ENCODE results near the gene OPTN. TPM values are rescaled to one million over a fixed set of nuclear protein-coding genes. Genes with fewer than 3 reads are reported as not detected.
"Not testable (repeated sequence)": the region's sequence is repeated elsewhere in the genome, so short reads cannot be mapped to it uniquely, and the experiment has no call there.

The OPTN gene
- total and polyA plus RNA-seq, 5 donors = 74.1 to 121 (median 106) TPM

DNA sequence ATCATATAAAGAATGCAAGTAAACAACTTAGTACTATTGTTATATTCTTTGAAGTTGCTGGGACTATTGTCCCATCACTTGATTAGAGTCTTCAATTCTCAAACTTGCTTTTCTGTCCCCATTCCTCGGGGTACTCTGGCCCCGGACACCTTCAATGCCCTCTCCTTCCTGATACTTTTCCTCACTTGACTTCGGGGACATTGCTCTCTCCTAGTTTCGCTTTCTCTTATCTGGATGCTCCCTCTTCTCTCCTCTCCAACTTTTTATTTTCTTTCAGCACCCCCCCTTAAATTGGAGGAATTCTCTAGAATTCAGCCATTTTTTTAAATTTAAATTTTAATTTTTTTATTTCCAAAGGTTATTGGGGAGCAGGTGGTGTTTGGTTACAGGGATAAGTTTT is 10.6 kb upstream of the OPTN start:
- no peaks in the 10 kb centered on the region for H3K27me3 ChIP-seq (ENCODE audit: control insufficient read depth, insufficient read depth)
- H3K9me3 ChIP-seq (ENCODE audit: control insufficient read depth, low read length) = no peaks in the 10 kb centered on the region
- no peak overlapping the region for H3K4me3 ChIP-seq (ENCODE audit: low read length)
- ATAC-seq (no peak), DNase-seq (no peak)
- intact Hi-C loops (cut with DNase I) = no loop called here
- H3K4me1 ChIP-seq (ENCODE audit: control insufficient read depth, insufficient read depth, low read length) = no peaks in the 10 kb centered on the region
- no peak overlapping the region for H3K27ac ChIP-seq (ENCODE audit: low read length)
- WGBS = 74% methylated on average over 4 of the region's 4 CpGs

- Histone ChIP-seq H3K4me1 (ENCODE audit: control insufficient read depth, insufficient read depth, low read length) (no peaks in the 10 kb centered on the region), H3K4me3 (ENCODE audit: low read length) (no peak overlapping the region), H3K27me3 (ENCODE audit: control insufficient read depth, insufficient read depth) (no peaks in the 10 kb centered on the region), H3K27ac (ENCODE audit: low read length) (no peak overlapping the region), H3K9me3 (ENCODE audit: control insufficient read depth, low read length) (no peaks in the 10 kb centered on the region)
- DNase-seq (no peak), ATAC-seq (no peak)
- intact Hi-C loops (cut with DNase I) = no loop called here
- 93% methylated on average over 2 of the region's 2 CpGs for WGBS
Measured at GRCh38 chr10:13090289-13090688, 9.7 kb upstream of the OPTN start.

DNA sequence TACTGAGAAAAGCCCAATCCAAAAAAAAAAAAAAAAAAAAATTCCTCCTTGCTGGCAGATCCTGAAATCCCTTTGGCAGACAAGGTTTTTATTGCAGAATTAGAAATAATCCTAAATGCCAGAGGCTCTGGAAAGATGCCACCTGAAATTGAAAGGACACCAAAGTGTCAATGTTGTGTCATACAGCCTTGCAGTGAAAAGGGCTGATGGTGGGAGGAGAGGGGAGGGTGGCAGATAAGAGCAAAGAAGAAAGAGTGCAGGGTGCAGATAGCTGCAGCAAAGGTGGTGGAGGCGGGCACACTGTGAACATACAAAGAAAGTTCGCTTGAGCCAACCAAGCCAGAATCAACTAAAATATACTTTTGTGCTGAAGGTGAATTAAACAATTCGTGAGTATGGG is 8.2 kb upstream of the OPTN start:
- intact Hi-C loops (cut with DNase I) = no loop called here
- no peak for DNase-seq
- WGBS = 66% methylated on average over 3 of the region's 3 CpGs
- Histone ChIP-seq H3K4me1 (ENCODE audit: control insufficient read depth, insufficient read depth, low read length) (no peaks in the 10 kb centered on the region), H3K4me3 (ENCODE audit: low read length) (no peak overlapping the region), H3K27me3 (ENCODE audit: control insufficient read depth, insufficient read depth) (no peaks in the 10 kb centered on the region), H3K9me3 (ENCODE audit: control insufficient read depth, low read length) (no peaks in the 10 kb centered on the region), H3K27ac (ENCODE audit: low read length) (no peak overlapping the region)
- peak in 1 of 2 donors; percentile 70 for ATAC-seq

DNA sequence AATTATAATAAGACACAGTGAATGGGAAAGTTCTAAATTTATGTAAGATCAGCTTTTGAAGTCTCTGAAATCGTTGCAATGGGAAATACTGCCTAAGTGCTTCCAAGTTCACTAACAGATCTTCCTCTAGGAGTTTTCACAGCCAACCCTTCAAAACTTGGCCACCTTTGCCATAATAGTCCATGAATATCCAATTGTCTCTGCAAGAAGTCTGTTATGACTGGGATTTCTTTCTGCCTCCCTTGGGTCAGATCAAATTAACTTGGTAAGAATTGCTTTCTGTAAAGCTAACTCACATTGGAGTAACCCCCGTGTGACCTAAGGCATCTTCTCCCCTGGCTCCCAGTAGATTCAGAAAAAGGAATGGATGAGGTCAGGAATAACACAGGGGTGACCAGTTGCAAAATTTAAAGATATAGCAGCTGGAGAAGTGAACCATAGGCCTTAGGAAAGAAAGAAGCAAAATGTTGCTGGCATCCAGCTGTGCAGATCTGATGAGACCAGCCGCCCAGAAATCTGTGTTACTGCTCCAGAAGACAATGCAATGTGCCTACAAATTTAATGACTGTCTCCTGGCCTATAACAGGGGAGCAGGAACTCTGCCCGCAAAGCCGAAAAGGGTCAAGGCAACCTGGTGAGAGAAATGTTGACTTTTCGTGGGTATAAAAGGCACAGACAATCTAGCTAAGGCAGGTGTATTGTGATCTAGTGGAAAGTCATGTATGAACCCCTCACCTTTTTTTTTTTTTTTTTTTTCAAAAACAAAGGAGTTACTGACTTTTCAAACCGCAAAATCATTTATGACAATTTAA is 7.5 kb upstream of the OPTN start:
- intact Hi-C loops (cut with DNase I) = no loop called here
- DNase-seq (no peak), ATAC-seq (peak; percentile 55 to 59)
- Histone ChIP-seq H3K9me3 (ENCODE audit: control insufficient read depth, low read length) (no peaks in the 10 kb centered on the region), H3K27me3 (ENCODE audit: control insufficient read depth, insufficient read depth) (no peaks in the 10 kb centered on the region), H3K27ac (ENCODE audit: low read length) (no peak overlapping the region), H3K4me1 (ENCODE audit: control insufficient read depth, insufficient read depth, low read length) (no peaks in the 10 kb centered on the region), H3K4me3 (ENCODE audit: low read length) (no peak overlapping the region)
- 73% methylated on average over 7 of the region's 7 CpGs for WGBS

GRCh38 chr10:13094082-13094481 is 5.9 kb upstream of the OPTN start:
- ATAC-seq; H3K4me3 ChIP-seq (ENCODE audit: low read length); H3K27ac ChIP-seq (ENCODE audit: low read length); H3K27me3 ChIP-seq (ENCODE audit: control insufficient read depth, insufficient read depth); DNase-seq; intact Hi-C loops (cut with DNase I); H3K4me1 ChIP-seq (ENCODE audit: control insufficient read depth, insufficient read depth, low read length); H3K9me3 ChIP-seq (ENCODE audit: control insufficient read depth, low read length): not testable (repeated sequence)
- 98% methylated on average over 4 of the region's 4 CpGs for WGBS

- ATAC-seq (no peak), DNase-seq (no peak)
- Histone ChIP-seq H3K4me3 (ENCODE audit: low read length) (no peak overlapping the region), H3K27me3 (ENCODE audit: control insufficient read depth, insufficient read depth) (no peaks in the 10 kb centered on the region), H3K9me3 (ENCODE audit: control insufficient read depth, low read length) (no peaks in the 10 kb centered on the region), H3K27ac (ENCODE audit: low read length) (no peak overlapping the region), H3K4me1 (ENCODE audit: control insufficient read depth, insufficient read depth, low read length) (peaks cover 2% of the 10 kb centered on the region)
- WGBS = 76% methylated on average over 3 of the region's 3 CpGs
- intact Hi-C loops (cut with DNase I) = no loop called here
Measured at GRCh38 chr10:13095094-13095493, 4.9 kb upstream of the OPTN start.

- H3K4me3 ChIP-seq (ENCODE audit: low read length) = no peak overlapping the region
- ATAC-seq (no peak), DNase-seq (no peak)
- no peak overlapping the region for H3K27ac ChIP-seq (ENCODE audit: low read length)
- H3K9me3 ChIP-seq (ENCODE audit: control insufficient read depth, low read length) = no peaks in the 10 kb centered on the region
- no peaks in the 10 kb centered on the region for H3K27me3 ChIP-seq (ENCODE audit: control insufficient read depth, insufficient read depth)
- intact Hi-C loops (cut with DNase I) = no loop called here
- 93% methylated on average over 2 of the region's 2 CpGs for WGBS
- peaks cover 2% of the 10 kb centered on the region for H3K4me1 ChIP-seq (ENCODE audit: control insufficient read depth, insufficient read depth, low read length)
Measured at GRCh38 chr10:13095929-13096328, 4.0 kb upstream of the OPTN start.

- peak; percentile 22 to 35 for ATAC-seq
- H3K4me1 ChIP-seq (ENCODE audit: control insufficient read depth, insufficient read depth, low read length) = peaks cover 4% of the 10 kb centered on the region
- H3K27me3 ChIP-seq (ENCODE audit: control insufficient read depth, insufficient read depth) = no peaks in the 10 kb centered on the region
- H3K4me3 ChIP-seq (ENCODE audit: low read length) = peak overlapping the region; percentile 88
- peak; percentile 27 to 65 (median 55) for DNase-seq
- no peaks in the 10 kb centered on the region for H3K9me3 ChIP-seq (ENCODE audit: control insufficient read depth, low read length)
- intact Hi-C loops (cut with DNase I) = no loop called here
- peak overlapping the region; percentile 85 for H3K27ac ChIP-seq (ENCODE audit: low read length)
- WGBS = 3% methylated on average over 14 of the region's 14 CpGs
Measured at GRCh38 chr10:13099144-13099665, 758 bp upstream of the OPTN start.

- 4% methylated on average over 35 of the region's 35 CpGs for WGBS
- Histone ChIP-seq H3K4me3 (ENCODE audit: low read length) (peak overlapping the region; percentile 88), H3K27ac (ENCODE audit: low read length) (peak overlapping the region; percentile 95), H3K9me3 (ENCODE audit: control insufficient read depth, low read length) (no peaks in the 10 kb centered on the region), H3K27me3 (ENCODE audit: control insufficient read depth, insufficient read depth) (no peaks in the 10 kb centered on the region), H3K4me1 (ENCODE audit: control insufficient read depth, insufficient read depth, low read length) (peaks cover 4% of the 10 kb centered on the region)
- intact Hi-C loops (cut with DNase I) = no loop called here
- peak in 2 of 3 donors; percentile 35 to 75 for DNase-seq
- peak; percentile 59 to 61 for ATAC-seq
Measured at GRCh38 chr10:13100349-13101294, 659 bp downstream of the OPTN start.

- DNase-seq = peak in 2 of 3 donors; percentile 34 to 63
- peak overlapping the region; percentile 24 for H3K4me3 ChIP-seq (ENCODE audit: low read length)
- peak in 1 of 2 donors; percentile 12 for ATAC-seq
- H3K27ac ChIP-seq (ENCODE audit: low read length) = peak overlapping the region; percentile 97
- WGBS = 40% methylated on average over 13 of the region's 13 CpGs
- no peaks in the 10 kb centered on the region for H3K9me3 ChIP-seq (ENCODE audit: control insufficient read depth, low read length)
- intact Hi-C loops (cut with DNase I) = no loop called here
- H3K4me1 ChIP-seq (ENCODE audit: control insufficient read depth, insufficient read depth, low read length) = peaks cover 7% of the 10 kb centered on the region
- no peaks in the 10 kb centered on the region for H3K27me3 ChIP-seq (ENCODE audit: control insufficient read depth, insufficient read depth)
Measured at GRCh38 chr10:13102002-13102794, 2.2 kb downstream of the OPTN start.
